Hepatic stellate cell (primary cell): ENCODE measurements around the gene FGF14.

Experiments used
- DNase-seq: peaks from one replicate; pipeline ENCODE4 v3.0.0; 2011; ENCODE audit warnings: low spot score

FGF14 gene

DNA sequence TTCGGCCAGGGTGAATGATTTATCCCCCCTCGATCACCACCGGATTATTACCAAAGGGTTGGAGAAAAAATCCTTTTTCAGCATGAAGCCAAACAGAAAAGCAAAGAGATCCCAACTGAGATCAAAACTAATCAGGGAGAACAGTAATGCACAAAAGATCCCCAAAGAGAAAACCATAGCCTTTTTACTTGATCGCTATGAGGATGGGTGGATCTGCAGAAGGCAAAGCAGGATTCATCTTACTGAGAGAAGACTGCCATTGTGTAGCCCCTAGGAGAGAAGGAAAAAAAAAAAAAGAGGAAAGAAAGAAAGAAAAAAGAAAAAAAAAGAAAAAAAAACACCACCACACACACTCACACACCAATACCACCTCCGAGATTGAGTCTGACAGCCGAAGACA lies at the start of gene FGF14:
TSS of gene FGF14 (minus strand) at position 283 of the 400 bp plus-strand sequence.
- DNase-seq, result no peak

DNA sequence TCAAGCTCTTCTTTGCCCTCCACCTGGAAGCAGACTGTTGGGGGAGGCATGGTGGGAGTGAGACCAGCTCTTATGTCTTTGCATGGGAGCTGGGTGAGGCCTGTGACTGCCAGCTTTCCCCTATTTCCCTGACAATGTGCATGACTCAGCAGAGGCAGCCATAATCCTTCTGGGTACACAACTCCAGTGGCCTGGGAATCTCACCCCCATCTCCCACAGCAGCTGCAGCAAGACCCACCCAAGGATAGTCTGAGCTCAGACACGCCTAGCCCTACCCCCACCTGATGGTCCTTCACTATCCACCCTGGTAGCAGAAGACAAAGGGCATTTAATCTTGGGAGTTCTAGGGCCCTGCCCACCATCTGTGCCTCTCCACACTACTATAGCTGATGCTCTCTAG lies 41.4 kb upstream of the FGF14 start:
- no peak for DNase-seq

DNA sequence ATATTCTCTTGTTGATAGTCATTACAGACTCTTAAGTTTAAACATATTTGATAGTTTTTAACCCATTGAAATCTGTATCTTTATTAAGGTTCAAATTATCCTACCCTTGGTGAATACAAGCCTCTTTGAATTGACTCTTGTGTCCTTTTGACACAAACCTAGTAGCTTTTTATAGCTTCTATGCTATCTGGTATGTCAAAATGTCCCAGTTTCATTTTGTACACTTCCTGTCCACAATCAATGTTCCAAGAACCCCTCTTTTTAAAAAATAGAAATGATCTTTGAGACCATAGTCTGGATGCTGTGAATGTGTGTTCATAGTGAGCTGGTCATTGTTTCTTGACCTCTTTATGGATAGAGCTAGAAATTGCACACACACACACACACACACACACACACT lies 39.2 kb upstream of the FGF14 start:
- no peak for DNase-seq

DNA sequence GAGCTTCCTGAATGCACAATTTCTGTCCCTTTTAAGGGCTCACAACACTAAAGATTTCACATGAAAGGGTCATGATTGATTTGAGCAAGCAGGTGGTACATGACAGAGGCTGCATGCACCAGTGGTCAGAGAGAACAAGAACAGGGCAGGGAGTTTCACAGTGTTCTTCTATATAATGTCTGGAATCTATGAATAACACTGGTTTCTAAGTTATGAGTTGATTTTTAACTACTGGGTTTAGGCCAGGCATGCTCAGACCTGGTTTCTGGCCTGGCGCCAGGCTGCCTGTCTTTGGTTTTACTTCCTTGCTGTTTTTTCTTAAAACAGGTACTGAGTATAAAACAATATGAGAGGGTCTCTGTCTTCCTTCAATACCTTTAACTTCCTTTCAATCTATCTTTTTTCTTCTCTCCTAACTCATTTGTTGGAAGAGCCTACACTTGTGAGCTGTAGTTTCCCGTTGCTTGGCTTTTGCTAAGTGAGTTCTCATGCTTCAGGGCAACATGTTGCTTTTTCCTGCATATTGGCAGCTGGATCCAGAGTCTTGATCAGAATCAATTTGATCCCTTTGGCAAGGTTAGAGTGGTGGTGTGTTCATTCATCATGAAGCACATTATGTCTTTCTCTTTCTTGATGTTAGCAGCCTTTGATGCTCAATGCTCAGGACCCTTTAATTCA lies 38.5 kb upstream of the FGF14 start:
- DNase-seq, result no peak

DNA sequence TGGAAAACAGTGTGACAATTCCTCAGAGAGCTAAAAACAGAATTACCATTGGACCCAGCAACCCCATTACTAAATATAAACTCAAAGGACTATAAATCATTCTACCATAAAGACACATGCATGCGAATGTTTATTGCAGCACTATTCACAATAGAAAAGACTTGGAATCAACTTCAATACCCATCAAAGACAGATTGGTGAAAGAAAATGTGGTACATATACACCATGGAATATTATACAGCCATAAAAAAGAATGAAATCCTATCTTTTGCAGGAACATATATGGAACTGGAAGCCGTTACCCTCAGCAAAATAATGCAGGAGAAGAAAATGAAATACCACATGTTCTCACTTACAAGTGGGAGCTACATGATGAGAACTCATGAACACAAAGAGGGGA lies 20.8 kb upstream of the FGF14 start:
- DNase-seq, result no peak

DNA sequence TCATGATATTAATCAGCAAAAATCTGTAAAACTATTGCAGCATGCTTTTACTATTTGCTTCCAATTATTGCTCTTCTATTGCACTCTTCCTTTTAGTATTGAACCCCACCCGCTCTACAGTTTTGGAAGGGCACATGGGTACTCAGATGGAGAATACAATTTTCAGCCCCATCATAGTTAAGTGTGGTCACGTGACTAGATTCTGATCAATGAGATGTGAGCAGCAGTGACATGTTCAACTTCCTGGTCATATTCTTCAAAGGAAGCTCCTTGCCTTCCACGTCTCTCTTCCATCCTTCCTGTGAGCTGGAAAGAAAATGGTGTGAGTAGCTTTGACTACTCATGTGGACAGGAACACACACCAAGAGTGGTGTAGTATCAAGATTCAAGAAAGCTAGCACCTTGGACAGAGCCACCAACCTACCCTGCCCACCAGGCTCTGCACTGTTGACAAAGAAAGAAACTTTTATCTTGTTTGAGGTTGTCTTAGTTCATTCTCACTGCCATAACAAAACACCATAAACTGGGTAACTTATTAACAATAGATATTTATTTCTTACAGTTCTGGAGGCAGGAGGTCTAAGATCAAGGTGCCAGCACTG lies 3.8 kb upstream of the FGF14 start:
- no peak for DNase-seq

DNA sequence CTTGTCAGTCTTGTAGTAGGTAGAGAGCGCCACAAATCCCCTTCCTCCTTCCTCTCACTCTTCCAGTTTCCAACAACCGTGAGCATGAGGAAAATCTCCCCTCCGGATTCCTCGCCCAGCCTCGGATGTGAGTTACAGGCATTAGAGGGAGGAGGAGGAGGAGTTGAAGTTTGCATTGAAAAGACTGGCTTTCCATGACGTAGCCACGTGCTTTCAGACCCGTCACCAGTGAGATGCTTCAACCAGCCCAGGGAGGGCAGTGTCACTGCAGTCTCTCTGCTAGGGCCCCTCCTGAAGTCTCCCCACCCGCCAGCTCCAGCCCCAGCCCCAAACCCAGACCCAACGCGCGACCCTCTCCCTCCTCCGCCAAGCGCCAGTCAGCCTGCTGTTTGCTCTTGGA lies 442 bp upstream of the FGF14 start:
- DNase-seq, result peak; percentile 13

DNA sequence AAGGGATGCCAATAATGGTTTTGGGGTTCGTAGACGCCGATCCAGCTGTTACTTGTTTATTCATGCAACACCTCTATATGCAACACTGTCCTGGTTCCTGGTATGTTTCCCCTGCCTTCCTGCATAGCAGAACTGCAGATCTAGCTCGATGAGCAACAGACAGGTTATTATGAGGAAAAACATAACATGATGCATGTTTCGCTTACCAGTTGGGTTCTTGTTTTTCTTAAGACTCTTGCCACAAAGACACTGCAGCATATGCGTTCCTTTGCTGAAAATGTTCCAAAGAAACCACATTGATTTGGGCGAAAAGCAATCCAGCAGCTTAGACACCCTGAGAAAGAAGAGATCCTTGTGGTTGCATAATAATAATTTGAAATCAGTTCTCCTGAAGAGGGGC lies 583 bp downstream of the FGF14 start:
- DNase-seq, result no peak

DNA sequence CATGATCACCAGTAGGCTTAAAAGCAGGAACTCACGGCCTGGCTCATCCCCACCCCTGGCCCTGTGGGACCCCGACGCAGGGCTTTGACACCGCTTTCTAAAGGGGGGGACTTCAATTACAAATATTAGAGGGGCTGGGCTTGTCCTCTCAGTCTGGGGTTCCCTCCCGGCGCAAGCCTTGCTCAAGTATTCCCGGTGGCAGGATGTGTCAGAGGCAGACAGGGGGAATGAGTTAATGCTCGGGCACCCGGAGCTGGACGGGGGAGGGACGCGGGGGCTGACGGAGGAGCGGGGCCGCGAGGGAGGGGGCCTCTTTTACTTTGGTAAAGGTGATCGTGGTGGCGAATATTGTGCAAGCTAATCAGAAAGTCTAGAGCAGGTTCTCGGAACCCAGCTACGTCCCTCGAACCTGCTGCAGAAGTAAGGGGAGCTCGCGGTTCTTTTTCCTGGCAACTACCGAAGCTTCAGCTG lies 1.1 kb downstream of the FGF14 start:
- DNase-seq, result peak; percentile 18

DNA sequence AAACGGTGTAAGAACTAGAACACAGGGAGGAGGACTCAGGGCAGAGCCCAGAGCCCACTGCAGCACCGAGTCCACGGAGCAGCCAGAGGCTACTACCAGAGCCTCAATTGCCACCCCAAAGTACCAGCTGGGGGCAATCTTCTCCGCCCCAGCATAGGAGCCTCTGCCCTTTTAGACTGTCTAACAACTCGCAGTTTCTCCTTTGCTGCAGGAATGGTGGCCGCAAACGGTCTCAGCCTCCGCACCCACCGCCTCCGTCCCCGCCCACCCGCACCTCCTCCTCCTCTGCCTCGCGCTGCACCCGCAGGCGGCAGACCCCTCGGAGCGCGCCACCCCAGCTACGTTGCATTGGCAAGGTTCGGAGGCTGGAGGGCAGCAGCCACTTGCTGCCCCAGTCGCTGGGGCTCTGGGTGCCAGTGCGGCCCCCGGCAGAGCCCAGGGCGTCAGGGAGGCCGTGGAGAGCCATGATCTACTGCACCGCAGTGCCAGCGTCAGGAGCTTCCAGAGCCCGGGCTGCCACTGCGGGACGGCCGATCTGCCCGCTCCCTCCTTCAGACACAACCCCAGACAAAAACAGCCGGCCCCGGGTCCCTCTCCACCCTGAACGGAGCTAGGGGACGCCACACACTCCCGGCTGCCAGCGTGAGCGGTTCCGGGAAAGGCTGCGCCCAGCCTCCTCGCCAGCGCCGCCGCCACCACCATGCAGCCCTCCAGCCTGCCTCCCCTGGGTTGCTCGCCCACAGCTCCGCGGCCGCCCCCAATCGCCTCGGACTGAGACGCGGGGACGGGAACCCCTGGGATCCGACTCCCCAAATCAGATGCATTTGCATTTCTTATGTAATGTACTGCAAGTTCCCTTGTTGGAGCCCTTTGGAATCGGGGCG lies 1.8 kb downstream of the FGF14 start:
- peak; percentile 20 for DNase-seq

DNA sequence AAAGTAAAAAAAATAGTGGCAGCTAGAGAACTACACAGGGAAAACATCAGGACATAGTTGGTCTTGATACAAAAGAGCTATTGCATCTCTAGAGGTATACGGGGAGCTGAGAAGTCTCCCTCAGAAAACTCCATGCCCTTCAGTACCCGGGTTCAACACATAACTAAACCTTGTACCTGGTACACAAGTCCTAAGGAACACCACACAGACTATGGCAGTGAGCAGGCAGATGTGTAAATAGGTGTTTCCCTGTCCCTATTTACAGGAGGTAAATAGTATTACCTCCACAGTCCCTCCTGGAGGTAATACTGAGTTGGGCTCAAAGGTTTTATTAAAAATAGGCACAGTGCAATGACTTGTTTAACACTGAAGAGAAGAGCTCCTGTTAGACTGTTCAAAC lies 5.9 kb downstream of the FGF14 start:
- DNase-seq, result no peak

DNA sequence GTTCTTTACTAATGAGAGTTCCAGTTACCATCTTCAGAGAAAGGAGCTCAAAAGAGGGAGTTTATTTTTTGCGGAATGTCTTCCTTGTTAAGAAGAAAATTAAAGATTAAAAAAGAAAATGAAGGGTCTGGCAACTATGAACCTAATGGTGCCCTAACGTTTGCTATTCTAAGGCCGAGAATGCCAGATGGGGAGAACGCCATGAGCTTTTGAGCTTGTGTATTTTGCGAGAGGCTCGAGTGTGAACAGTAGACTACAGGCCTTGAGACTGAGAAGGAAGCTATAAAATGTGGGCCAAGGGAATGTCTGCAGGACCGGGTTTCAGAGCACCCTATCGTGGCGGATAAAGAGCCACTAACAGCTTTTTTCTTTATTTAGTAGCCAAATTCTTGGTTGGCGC lies 6.7 kb downstream of the FGF14 start:
- no peak for DNase-seq

DNA sequence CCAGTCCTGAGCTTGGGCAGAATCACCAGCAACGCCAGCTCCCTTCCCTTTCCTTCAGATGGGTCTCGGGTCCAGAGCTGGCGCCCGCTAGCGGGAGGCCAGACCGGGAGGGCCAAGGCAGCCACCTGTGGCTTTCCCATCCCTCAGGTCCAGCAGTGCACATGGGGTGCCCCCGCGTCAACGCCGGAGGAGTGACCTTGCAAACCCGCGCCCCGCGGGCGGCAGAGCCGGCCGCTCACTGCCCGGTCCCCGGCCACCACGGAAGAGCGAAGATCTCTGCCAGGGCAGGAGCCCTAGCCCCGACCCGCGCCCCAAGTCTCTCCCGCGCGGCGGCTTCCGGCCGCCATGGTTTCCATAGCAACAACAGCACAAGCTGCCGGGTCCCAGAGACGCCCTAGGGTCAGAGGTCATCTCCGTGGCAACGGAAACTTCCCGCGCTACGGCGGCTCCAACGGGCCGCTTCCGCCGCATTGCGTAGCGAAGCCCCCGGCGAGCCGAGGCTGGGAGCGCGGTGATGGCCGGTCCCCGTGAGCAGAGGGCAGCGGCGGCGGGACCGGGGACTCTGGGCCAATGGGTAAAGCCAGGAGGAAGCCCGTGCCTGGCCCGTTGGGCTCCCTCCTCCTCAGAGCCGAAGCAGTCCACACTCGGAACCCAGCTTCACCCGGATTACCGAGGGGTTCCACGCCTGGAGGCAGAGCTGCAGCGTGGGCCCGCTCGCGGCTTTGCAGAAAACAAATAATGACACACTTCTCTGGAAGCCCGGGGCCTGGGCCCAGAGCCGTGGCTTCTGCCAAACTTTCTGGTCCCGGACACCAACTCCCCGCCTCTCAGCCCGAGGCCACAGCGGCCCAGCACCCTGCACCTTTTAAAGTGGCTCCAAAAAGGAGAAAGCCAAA lies 7.4 kb downstream of the FGF14 start:
- peak; percentile 67 for DNase-seq

DNA sequence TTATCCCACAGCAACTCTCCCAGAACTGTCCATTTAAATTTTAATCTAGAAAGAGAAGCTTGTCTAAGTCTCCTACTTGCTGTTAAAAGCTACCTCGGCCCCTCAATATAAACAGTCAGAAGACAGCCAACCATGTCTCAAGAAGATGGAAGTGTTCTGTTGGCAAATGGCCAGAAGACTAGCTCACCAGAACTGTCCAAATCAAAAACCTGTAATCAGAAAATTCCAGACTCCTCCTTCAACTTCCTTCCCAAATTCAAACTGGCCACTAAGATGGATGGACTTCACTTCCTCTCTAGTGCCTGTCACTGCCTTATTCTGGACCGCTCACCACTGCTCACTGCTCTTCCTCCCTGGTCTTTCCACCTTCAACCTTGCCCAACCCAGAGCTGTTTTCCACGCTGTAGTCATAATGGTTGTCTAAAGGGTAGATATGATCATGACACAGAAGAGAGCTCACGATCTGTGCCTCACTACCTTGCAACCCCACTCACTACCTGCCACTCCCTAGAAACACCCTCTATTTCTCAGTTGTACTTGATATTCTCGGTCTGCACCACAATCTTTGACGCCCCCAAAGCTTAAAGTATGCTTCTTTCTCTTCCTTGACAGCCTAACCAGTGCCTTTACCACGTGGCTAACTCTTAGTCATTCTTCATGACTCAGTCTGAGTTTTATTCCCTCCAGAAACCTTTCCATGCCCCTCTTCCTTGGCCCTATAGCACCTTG lies 9.2 kb downstream of the FGF14 start:
- DNase-seq, result no peak

DNA sequence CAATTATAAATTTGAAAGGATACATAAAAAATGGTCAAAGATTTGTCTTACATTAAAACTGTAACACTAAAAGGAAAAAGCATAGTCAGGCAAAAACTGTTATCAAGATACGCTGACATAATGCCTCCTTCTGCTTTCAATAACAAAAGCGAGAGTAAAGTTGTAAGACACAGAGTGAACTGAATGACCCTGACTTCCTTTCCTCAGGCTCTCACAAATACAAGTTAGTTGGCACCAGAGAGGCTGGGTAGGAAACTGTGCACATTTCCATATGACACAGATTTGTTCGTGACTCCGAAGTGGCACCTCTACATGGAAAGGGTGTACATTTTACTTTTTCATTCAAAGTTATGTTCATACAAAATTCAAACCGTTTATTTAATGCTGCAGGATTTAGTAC lies 15.4 kb downstream of the FGF14 start:
- DNase-seq, result no peak

DNA sequence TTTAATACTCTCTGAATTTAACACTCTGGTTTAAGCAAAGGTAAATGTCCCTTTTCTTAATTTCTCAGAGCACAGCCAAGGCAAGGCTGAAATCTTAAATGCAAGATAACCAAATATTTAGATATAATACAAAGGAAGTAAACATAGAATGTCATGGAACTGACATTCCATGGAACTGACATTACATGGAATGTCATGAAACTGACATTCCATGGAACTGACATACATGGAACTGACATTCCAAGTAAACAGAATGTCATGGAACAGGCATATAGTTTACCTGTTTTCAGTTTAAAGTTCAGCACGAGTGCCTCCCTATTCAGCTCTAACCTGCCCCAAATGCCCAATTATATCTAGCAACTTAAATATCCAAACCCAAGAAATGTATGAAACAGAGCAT lies 21.8 kb downstream of the FGF14 start:
- no peak for DNase-seq

DNA sequence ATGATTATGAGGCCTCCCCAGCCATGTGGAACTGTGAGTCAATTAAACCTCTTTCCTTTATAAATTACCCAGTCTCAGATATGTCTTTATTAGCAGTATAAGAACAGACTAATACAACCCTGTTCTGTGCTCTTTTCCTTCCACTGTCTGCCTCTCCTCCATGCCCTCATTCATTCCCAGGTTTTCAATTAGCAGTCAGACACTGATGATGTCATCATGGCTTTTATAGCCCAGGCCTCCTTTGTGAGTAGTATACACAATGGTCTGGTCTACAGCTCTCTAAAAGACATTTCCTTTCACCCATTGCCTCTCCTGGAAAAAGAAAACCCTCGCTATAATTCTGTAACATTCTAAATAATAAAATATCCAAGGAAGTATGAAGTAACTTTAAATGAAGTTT lies 25.5 kb downstream of the FGF14 start:
- DNase-seq, result no peak

DNA sequence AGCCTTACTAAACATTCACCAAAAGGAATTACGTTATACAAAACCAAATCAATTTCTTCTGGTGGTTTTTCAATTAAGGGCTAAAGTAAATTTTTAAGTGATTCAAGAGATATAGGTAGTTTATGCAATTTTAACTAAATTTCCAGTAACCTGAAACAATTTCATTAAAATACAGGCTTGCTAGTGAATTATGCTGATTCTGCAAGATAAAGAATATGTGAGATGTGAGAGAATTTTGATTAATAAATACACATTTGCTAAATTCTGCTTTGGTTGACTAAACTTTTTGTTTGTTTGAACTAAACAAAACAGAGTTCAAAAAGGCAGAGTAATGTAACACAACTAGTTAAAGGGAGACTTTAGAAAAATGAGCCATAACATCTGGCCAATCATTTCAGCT lies 27.1 kb downstream of the FGF14 start:
- DNase-seq, result no peak

DNA sequence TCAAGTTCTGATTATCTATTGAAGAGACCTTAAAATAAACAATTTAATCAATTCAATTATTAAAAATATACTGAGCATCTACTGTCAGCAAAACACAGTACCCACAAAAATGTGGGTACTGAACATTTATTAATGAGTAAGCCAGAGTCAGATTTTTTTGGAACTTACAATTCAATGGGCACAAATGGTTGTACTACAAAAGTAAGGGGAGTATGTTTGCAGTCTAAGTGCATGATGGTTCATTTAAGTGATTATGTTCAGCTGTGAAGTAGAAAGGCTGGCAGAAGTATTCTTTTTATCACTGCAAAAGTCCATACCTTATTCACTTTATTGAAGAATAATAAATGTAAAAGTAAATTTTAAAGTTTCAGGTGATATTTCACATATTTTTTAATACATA lies 27.6 kb downstream of the FGF14 start:
- DNase-seq, result no peak

DNA sequence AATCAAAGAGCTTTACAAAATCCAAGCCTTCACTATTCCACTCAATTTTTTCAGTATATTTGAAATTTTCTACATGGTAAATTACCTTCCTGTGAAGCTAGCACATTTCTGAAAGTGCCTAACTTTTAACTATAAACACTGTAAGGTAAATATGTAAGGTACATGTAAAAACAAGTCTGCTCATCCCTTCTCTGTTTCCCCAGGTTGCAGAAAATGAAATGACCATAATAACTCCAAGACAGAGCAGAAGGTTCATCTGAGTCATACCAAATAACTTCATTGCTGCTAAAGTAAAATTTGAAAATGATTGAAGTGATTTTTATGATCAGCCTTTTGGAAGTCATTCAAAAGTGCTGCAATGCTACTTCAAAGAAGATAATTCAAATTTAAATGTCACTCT lies 28.6 kb downstream of the FGF14 start:
- DNase-seq, result no peak

DNA sequence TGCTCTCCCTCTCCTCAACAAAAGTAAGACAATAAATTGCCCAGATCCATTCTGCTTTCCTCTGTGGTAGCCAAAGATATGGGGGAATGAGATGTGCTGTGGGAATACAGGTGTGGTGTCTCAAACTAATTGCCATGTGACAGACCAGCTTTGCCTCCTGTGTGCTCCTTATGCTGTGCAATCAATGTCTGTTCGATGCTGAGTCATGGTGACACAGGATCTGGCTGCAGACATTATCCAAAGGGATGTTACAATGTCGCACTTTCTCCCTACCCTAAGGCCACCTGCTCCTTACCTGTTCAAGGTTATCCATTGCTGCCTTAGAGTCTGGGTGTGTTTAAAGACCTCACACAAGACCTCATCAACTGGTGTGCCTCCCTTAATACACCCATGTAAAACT lies 32.5 kb downstream of the FGF14 start:
- DNase-seq, result no peak
